Osteoblast (primary cell): Measurements from ENCODE around the gene CRYGN. TPM values are rescaled to one million over a fixed set of nuclear protein-coding genes. Genes with fewer than 3 reads are reported as not detected.
A peak's percentile ranks its signal among the peaks of the same experiment; 100 is the strongest.

Source experiments
- DNase-seq: peaks from one replicate; pipeline ENCODE4 v3.0.0; 2011; ENCODE audit warnings: low spot score, mixed read lengths; ENCODE audit not compliant: insufficient read length; ENCODE audit errors: missing footprints
- H2AFZ ChIP-seq: 2 replicates; pipeline ENCODE4 v1.6.0; 2011; ENCODE audit warnings: mild to moderate bottlenecking, low read length
- H3K27ac ChIP-seq: 2 replicates; pipeline ENCODE4 v1.5.1; 2011; ENCODE audit warnings: mild to moderate bottlenecking, low read depth, low read length, moderate library complexity
- H3K27me3 ChIP-seq: 2 replicates; pipeline ENCODE4 v1.6.0; 2012; ENCODE audit warnings: mild to moderate bottlenecking, control low read depth, inconsistent platforms, low read length, moderate library complexity; ENCODE audit not compliant: insufficient read depth
- H3K36me3 ChIP-seq: 2 replicates; pipeline ENCODE4 v1.5.1; 2011; ENCODE audit warnings: mild to moderate bottlenecking, low read length, control low read depth, moderate library complexity; ENCODE audit not compliant: insufficient read depth
- H3K4me1 ChIP-seq: 2 replicates; pipeline ENCODE4 v1.5.1; 2011; ENCODE audit warnings: mild to moderate bottlenecking, low read length, control low read depth, moderate library complexity; ENCODE audit not compliant: insufficient read depth
- H3K4me2 ChIP-seq: 2 replicates; pipeline ENCODE4 v1.6.0; 2011; ENCODE audit warnings: mild to moderate bottlenecking, low read length; ENCODE audit not compliant: insufficient read depth
- H3K4me3 ChIP-seq: fragments of 200-600 bp; sonication (generic); 3 replicates; pipeline ENCODE4 v1.5.1; 2012; ENCODE audit warnings: mild to moderate bottlenecking, low read length, inconsistent platforms; ENCODE audit not compliant: insufficient read depth
- H3K79me2 ChIP-seq: 2 replicates; pipeline ENCODE4 v1.6.0; 2012; ENCODE audit warnings: mild to moderate bottlenecking, low read length, control low read depth, inconsistent platforms; ENCODE audit not compliant: insufficient read depth
- H3K9me3 ChIP-seq: 2 replicates; pipeline ENCODE4 v1.5.1; 2011; ENCODE audit warnings: low read depth, low read length, control low read depth
- H4K20me1 ChIP-seq: 2 replicates; pipeline ENCODE4 v1.6.0; 2012; ENCODE audit warnings: mild to moderate bottlenecking, low read length, control low read depth; ENCODE audit not compliant: insufficient read depth
- CTCF ChIP-seq: IDR thresholded peaks from 2 replicates; pipeline ENCODE4 v1.5.1; 2011; ENCODE audit warnings: mild to moderate bottlenecking, low read depth, low read length, moderate library complexity; ENCODE audit errors: extremely low read depth
- total RNA-seq: library from RNA; depleted of rRNA; stranded (reverse); fragments of >200 nt; gene quantifications from 2 replicates; pipeline ENCODE4 v1.2.3, GENCODE V29; 2012

Gene CRYGN
- total RNA-seq, 1 donor, result 0.72 TPM

GRCh38 chr7:151430391-151431205, 9.3 kb downstream of the CRYGN start:
- Histone ChIP-seq H2AFZ (no peak overlapping the region), H3K4me2 (no peak overlapping the region), H3K4me3 (no peak overlapping the region), H3K27ac (no peak overlapping the region), H3K4me1 (peaks cover 36% of the 10 kb centered on the region), H3K27me3 (no peaks in the 10 kb centered on the region), H3K36me3 (no peaks in the 10 kb centered on the region), H3K79me2 (no peaks in the 10 kb centered on the region), H3K9me3 (no peaks in the 10 kb centered on the region), H4K20me1 (no peaks in the 10 kb centered on the region)
- no peak for TF ChIP-seq CTCF
- DNase-seq, result peak; percentile 92

DNA sequence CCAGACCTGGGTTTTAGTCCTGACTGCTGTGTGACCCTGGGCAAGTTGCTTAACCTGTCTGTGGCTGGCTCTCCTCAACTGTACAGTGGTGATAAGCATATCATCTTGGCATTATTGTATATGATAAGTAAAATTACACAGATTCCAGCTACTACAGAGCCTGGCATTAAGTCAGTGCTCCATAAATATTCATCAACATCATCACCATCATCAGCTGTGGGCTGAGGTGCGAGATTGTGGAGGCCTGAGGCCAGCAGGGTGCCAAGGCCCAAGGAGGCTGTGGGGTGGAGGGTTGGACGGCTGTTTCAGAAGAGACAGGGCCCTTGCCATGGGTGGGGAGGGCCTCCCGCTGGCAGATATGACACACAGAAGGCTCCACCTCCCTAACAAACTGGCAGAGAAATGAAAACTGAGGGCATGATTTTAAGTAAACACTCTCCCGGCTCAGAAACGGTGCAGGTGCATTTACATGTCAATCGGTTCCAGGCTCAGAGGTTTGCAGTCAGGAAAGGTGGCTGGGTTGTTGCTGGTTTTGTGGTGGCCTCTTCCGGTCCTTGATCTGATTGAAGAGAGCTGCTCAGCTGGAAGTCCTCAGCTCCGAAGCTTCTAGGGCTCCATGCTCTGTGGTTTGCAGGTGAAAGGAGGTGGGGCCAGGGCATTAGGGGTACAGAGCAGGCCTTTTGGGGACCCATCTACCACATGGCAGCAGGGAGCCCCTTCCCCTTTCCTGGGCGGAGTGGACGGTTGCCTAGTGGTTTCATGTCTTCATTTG, 10.2 kb downstream of the CRYGN start:
- Histone ChIP-seq H3K27me3 (no peaks in the 10 kb centered on the region), H3K4me2 (no peak overlapping the region), H3K4me1 (peaks cover 45% of the 10 kb centered on the region), H2AFZ (no peak overlapping the region), H3K27ac (peak overlapping the region; percentile 54), H3K4me3 (no peak overlapping the region), H3K9me3 (no peaks in the 10 kb centered on the region), H4K20me1 (no peaks in the 10 kb centered on the region), H3K79me2 (no peaks in the 10 kb centered on the region), H3K36me3 (no peaks in the 10 kb centered on the region)
- DNase-seq, result peak; percentile 86
- no peak for TF ChIP-seq CTCF

GRCh38 chr7:151429237-151429559, 10.7 kb downstream of the CRYGN start:
- no peak overlapping the region for H3K4me2 ChIP-seq
- DNase-seq, result no peak
- no peak for TF ChIP-seq CTCF
- H3K27ac ChIP-seq, result peak overlapping the region; percentile 54
- H3K79me2 ChIP-seq, result no peaks in the 10 kb centered on the region
- no peaks in the 10 kb centered on the region for H3K9me3 ChIP-seq
- H3K27me3 ChIP-seq, result no peaks in the 10 kb centered on the region
- no peak overlapping the region for H2AFZ ChIP-seq
- H3K36me3 ChIP-seq, result no peaks in the 10 kb centered on the region
- no peaks in the 10 kb centered on the region for H4K20me1 ChIP-seq
- peaks cover 50% of the 10 kb centered on the region for H3K4me1 ChIP-seq
- no peak overlapping the region for H3K4me3 ChIP-seq
